GM23338 (cell line): ENCODE data around the gene RAD21L1. TPM values are rescaled to one million over a fixed set of nuclear protein-coding genes. Genes with fewer than 3 reads are reported as not detected.

Experiments used
- ATAC-seq: fragments of 200-7000 bp; cut with Tn5 transposase; 3 replicates; pipeline ENCODE4 v1.9.1; 2020
- DNase-seq: peaks from one replicate; pipeline ENCODE4 v3.0.0-alpha.2; 2015; ENCODE audit warnings: low spot score
- H2AFZ ChIP-seq: fragments of 200-600 bp; sonication (generic); 2 replicates; pipeline ENCODE4 v1.8.0; 2016; ENCODE audit warnings: antibody characterized with exemption, mild to moderate bottlenecking, moderate library complexity
- H3F3A ChIP-seq: fragments of 200-600 bp; sonication (generic); replicated peaks from 2 replicates; pipeline ENCODE4 v1.8.0; 2017; ENCODE audit warnings: antibody characterized with exemption, mixed run types, low read depth
- H3K27ac ChIP-seq: fragments of 200-600 bp; sonication (generic); 2 replicates; pipeline ENCODE4 v1.6.1; 2016; ENCODE audit warnings: low read depth
- H3K27me3 ChIP-seq: fragments of 200-600 bp; sonication (generic); 2 replicates; pipeline ENCODE4 v1.8.0; 2016; ENCODE audit warnings: mild to moderate bottlenecking, mixed run types, moderate library complexity; ENCODE audit not compliant: insufficient read depth
- H3K36me3 ChIP-seq: fragments of 200-600 bp; sonication (generic); 2 replicates; pipeline ENCODE4 v1.8.0; 2016; ENCODE audit warnings: mild to moderate bottlenecking; ENCODE audit not compliant: insufficient read depth
- H3K4me1 ChIP-seq: fragments of 200-600 bp; sonication (generic); 2 replicates; pipeline ENCODE4 v1.8.0; 2016; ENCODE audit warnings: mild to moderate bottlenecking, moderate library complexity; ENCODE audit not compliant: insufficient read depth
- H3K4me2 ChIP-seq: fragments of 200-600 bp; sonication (generic); 2 replicates; pipeline ENCODE4 v1.7.1; 2017; ENCODE audit warnings: mixed run types
- H3K4me3 ChIP-seq: fragments of 200-600 bp; sonication (generic); 2 replicates; pipeline ENCODE4 v1.6.1; 2016; ENCODE audit warnings: mixed run types
- H3K79me2 ChIP-seq: fragments of 200-600 bp; sonication (generic); replicated peaks from 2 replicates; pipeline ENCODE4 v1.8.0; 2017; ENCODE audit warnings: mild to moderate bottlenecking; ENCODE audit not compliant: insufficient read depth
- H3K9me2 ChIP-seq: fragments of 200-600 bp; sonication (generic); 2 replicates; pipeline ENCODE4 v1.8.0; 2017; ENCODE audit not compliant: insufficient read depth
- H4K20me1 ChIP-seq: fragments of 200-600 bp; sonication (generic); replicated peaks from 2 replicates; pipeline ENCODE4 v1.8.0; 2017; ENCODE audit warnings: mild to moderate bottlenecking; ENCODE audit not compliant: insufficient read depth
- H3K27ac Mint-ChIP-seq: 2 replicates; pipeline ENCODE4 v1.8.0; 2020; ENCODE audit warnings: inconsistent platforms, mild to moderate bottlenecking, moderate library complexity, mixed read lengths
- H3K27me3 Mint-ChIP-seq: 3 replicates; pipeline ENCODE4 v1.8.0; 2022; ENCODE audit warnings: low read depth, mild to moderate bottlenecking, moderate library complexity, mixed read lengths, inconsistent platforms; ENCODE audit not compliant: insufficient read depth, poor library complexity
- H3K36me3 Mint-ChIP-seq: 3 replicates; pipeline ENCODE4 v1.8.0; 2021; ENCODE audit warnings: low read depth, mild to moderate bottlenecking, inconsistent platforms, moderate library complexity, mixed read lengths
- H3K4me1 Mint-ChIP-seq: 3 replicates; pipeline ENCODE4 v1.8.0; 2020; ENCODE audit warnings: mild to moderate bottlenecking, inconsistent platforms, mixed read lengths
- H3K4me3 Mint-ChIP-seq: 3 replicates; pipeline ENCODE4 v1.8.0; 2021; ENCODE audit warnings: moderate library complexity, mild to moderate bottlenecking, inconsistent platforms, mixed read lengths
- H3K9me3 Mint-ChIP-seq: 3 replicates; pipeline ENCODE4 v1.8.0; 2020; ENCODE audit warnings: moderate library complexity, mild to moderate bottlenecking, inconsistent platforms, mixed read lengths
- CREB1 ChIP-seq: fragments of 250-450 bp; sonication (Bioruptor Pico); IDR thresholded peaks from 2 replicates; pipeline ENCODE4 v1.5.0; 2020; ENCODE audit warnings: low read depth, mild to moderate bottlenecking, moderate library complexity
- CTCF ChIP-seq, 2 experiments: fragments of 200-600 bp in 1 of 2; sonication (generic) in 1 of 2; conservative IDR thresholded peaks; 2 replicates each; pipeline versions ENCODE4 v1.5.1 to v1.6.1; 2016 to 2017; ENCODE audit warnings: antibody characterized with exemption in 2 of 2, low read depth in 2 of 2, mild to moderate bottlenecking in 2 of 2, moderate library complexity in 1 of 2
- ETS1 ChIP-seq: IDR thresholded peaks from 2 replicates; pipeline ENCODE4 v1.6.1; 2016; ENCODE audit warnings: antibody characterized with exemption
- EZH2 ChIP-seq: fragments of 200-600 bp; sonication (generic); IDR thresholded peaks from one replicate; pipeline ENCODE4 v1.8.0; 2017; ENCODE audit warnings: antibody characterized with exemption, mild to moderate bottlenecking, low read depth; ENCODE audit not compliant: unreplicated experiment
- EZH2phosphoT487 ChIP-seq: fragments of 200-600 bp; sonication (generic); IDR thresholded peaks from one replicate; pipeline ENCODE4 v1.8.1; 2018; ENCODE audit warnings: antibody characterized with exemption; ENCODE audit not compliant: unreplicated experiment
- JUNB ChIP-seq: IDR thresholded peaks from one replicate; pipeline ENCODE4 v1.6.1; 2016; ENCODE audit warnings: antibody characterized with exemption; ENCODE audit not compliant: unreplicated experiment
- NANOG ChIP-seq: IDR thresholded peaks from 2 replicates; pipeline ENCODE4 v1.6.1; 2016; ENCODE audit warnings: antibody characterized with exemption, borderline replicate concordance
- POLR2AphosphoS5 ChIP-seq: IDR thresholded peaks from 2 replicates; pipeline ENCODE4 v1.6.1; 2016; ENCODE audit warnings: antibody characterized with exemption, low read depth
- REST ChIP-seq: IDR thresholded peaks from one replicate; pipeline ENCODE4 v1.6.1; 2018; ENCODE audit warnings: antibody characterized with exemption; ENCODE audit not compliant: unreplicated experiment
- STAT1 ChIP-seq: IDR thresholded peaks from one replicate; pipeline ENCODE4 v1.6.1; 2016; ENCODE audit warnings: antibody characterized with exemption; ENCODE audit not compliant: unreplicated experiment
- ZNF114 ChIP-seq: fragments of 250-450 bp; sonication (Bioruptor Pico); IDR thresholded peaks from 2 replicates; pipeline ENCODE4 v1.5.0; 2020; ENCODE audit warnings: mild to moderate bottlenecking, moderate library complexity
- ZNF331 ChIP-seq: fragments of 250-450 bp; sonication (Bioruptor Pico); IDR thresholded peaks from 2 replicates; pipeline ENCODE4 v1.5.0; 2020; ENCODE audit warnings: low read depth, mild to moderate bottlenecking, moderate library complexity
- ZNF462 ChIP-seq: fragments of 250-450 bp; sonication (Bioruptor Pico); IDR thresholded peaks from 2 replicates; pipeline ENCODE4 v1.5.0; 2020; ENCODE audit warnings: mild to moderate bottlenecking, moderate library complexity
- polyA plus RNA-seq: library from polyadenylated mRNA; unstranded; fragments of >200 nt; fragmentation: Nextera tagmentation; extraction: Ambion mirVana; gene quantifications from 2 replicates; pipeline ENCODE4 v1.2.1, GENCODE V29; 2016
- total RNA-seq: library from RNA; depleted of rRNA; stranded (reverse); fragments of >200 nt; shearing (Covaris generic); gene quantifications from 2 replicates; pipeline ENCODE4 v1.2.3, GENCODE V29; 2014

Gene RAD21L1
- total and polyA plus RNA-seq, 2 experiments from 2014 or later = 0.10 to 0.95 TPM

- Histone ChIP-seq H3K4me1 (no peaks in the 10 kb centered on the region), H3K9me2 (no peaks in the 10 kb centered on the region), H4K20me1 (no peaks in the 10 kb centered on the region), H2AFZ (no peak overlapping the region), H3K79me2 (no peaks in the 10 kb centered on the region), H3K4me3 (no peak overlapping the region), H3F3A (no peaks in the 10 kb centered on the region), H3K27ac (no peak overlapping the region), H3K4me2 (no peak overlapping the region), H3K27me3 (no peaks in the 10 kb centered on the region), H3K36me3 (no peaks in the 10 kb centered on the region)
- no peaks in the 10 kb centered on the region for H3K9me3 Mint-ChIP-seq
- H3K4me3 Mint-ChIP-seq = no peak overlapping the region
- DNase-seq = no peak
- no peak for ATAC-seq
- TF ChIP-seq EZH2phosphoT487 (no peak), ZNF114 (CRISPR knock-in tag) (no peak), NANOG (no peak), ZNF331 (CRISPR knock-in tag) (no peak), CREB1 (CRISPR knock-in tag) (no peak), POLR2AphosphoS5 (no peak), ZNF462 (no peak), CTCF (conservative IDR thresholded peaks at IDR 0.05; ENCODE audit: low read depth in 2 of 2) (no peak), STAT1 (no peak), EZH2 (no peak), REST (no peak), ETS1 (no peak), JUNB (no peak)
- peaks cover 8% of the 10 kb centered on the region for H3K27me3 Mint-ChIP-seq
- no peak overlapping the region for H3K27ac Mint-ChIP-seq
- H3K4me1 Mint-ChIP-seq = peaks cover 8% of the 10 kb centered on the region
- H3K36me3 Mint-ChIP-seq = peaks cover 3% of the 10 kb centered on the region; the same call in 2 of the 3 replicates
Observed at GRCh38 chr20:1302685-1303541, 77.1 kb downstream of the RAD21L1 start.
